LNCAP (cell line): ENCODE data around the gene CNTFR.

ENCODE experiments used
- TF ChIP-seq, protein P1 (sequence below): fragments of 450-650 bp; IDR thresholded peaks from 2 replicates; pipeline ENCODE4 v1.5.1; 2017; ENCODE audit warnings: mild to moderate bottlenecking

CNTFR gene

DNA sequence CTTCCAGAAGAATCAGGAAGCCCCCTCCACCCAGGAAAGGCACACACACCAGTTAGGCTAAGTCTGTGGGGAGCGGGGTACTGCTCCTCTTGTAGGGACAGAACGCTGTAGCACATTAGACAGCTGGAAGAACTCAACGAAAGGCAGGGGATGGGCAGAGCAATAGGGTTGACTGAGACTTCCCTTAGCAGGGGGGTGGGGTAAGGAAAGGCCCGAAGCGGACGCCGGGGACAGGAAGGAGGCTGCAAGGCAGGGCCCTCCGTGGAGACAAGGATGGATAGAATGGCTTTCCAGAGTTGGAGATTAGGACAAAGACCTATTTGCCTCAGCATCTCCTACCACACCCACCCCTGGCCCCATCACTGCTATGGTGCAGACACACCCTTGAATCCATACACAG is 14.3 kb downstream of the CNTFR start:
- TF ChIP-seq, protein P1, sequence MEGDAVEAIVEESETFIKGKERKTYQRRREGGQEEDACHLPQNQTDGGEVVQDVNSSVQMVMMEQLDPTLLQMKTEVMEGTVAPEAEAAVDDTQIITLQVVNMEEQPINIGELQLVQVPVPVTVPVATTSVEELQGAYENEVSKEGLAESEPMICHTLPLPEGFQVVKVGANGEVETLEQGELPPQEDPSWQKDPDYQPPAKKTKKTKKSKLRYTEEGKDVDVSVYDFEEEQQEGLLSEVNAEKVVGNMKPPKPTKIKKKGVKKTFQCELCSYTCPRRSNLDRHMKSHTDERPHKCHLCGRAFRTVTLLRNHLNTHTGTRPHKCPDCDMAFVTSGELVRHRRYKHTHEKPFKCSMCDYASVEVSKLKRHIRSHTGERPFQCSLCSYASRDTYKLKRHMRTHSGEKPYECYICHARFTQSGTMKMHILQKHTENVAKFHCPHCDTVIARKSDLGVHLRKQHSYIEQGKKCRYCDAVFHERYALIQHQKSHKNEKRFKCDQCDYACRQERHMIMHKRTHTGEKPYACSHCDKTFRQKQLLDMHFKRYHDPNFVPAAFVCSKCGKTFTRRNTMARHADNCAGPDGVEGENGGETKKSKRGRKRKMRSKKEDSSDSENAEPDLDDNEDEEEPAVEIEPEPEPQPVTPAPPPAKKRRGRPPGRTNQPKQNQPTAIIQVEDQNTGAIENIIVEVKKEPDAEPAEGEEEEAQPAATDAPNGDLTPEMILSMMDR: no peak

DNA sequence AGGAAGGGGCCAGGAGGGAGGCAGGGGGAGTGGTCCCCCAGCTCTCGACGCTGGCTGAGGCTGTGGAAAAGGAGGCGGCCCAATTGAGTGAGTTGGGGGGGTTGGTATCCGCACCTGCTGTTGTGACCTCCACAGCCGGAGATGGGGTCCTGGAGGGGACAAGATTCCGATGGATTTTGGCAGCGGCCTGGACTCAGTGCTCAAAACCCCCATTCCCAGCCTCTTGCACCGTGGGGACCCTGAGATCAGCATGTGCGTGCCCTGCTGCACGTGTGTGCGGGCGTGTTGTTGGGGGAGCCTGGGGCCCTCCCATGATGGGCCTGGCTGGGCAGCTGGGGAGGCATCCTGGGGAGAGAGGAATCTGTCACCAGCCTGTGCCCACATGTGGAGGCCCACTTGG is 15.0 kb downstream of the CNTFR start:
- TF ChIP-seq, protein P1: no peak

DNA sequence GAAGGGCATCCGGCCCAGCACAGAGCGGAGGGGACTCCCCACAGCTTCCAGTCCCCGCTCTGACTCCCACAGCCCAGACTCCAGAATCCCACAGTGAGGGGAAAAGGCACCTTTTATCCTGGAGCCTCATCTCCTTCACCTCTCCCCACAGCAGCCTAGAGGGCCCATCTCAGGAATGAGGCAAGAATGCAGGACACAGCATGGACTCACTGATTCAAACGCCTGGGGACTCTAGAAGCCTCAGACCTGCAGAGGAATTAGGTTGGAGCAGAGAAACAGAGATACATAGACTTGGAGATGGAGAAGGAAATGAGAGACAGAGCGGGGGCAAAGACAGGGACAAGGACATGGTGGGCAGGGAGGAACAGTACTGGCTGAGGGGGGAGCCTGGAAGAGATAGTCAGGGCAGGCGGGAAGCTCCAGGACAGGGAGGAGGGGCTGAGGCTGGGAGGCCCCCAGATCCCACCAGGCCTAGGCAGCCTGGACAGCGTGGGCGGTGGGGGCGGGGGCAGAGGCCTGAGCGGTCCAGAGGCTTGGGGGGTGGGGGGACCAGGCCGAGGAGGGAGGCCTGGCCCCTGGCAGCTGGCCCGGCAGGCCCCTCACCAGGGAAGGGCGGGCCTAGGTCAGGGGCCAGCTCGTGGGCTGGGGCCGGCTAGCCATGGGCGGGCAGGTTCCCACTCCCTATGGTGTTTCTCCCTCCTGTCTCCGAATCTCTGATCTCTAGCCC is 15.8 kb downstream of the CNTFR start:
- TF ChIP-seq, protein P1: no peak

DNA sequence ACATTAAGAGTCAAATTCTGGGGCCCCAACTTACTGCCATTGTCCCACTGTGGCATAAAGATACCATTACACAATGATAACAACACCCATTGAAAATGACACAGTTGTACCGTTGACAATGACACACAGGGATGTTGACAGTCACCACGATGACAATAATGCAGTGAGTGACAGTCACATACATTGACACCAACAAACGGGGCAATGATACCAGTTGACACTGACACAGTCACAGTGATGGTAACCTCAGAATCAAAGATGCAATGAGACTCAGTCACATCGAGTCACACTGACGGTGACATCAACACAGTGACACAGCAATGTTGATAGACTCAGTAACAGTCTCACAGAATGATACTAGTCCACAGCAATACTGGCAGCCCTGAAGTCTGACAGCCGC is 16.9 kb downstream of the CNTFR start:
- TF ChIP-seq, protein P1: no peak

DNA sequence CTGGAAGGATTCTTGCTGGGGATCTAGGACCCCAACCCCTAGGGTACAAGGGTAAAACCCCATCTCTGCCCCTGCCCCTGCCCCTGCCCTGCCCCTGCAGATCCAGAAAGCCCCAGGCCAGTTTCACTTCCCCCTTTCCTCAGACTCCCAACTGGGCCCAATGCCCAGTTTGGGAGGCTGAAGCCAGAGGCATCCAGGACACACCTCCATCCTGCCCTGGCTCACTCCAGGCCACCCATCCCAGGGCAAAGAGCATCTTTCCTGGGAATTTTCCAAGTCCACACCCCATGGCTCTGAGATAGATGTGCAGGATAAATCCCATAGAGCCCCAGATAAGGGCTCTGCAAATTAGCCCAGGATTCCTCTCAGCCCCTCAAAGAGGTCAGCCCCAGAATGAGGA is 17.4 kb downstream of the CNTFR start:
- TF ChIP-seq, protein P1: no peak

DNA sequence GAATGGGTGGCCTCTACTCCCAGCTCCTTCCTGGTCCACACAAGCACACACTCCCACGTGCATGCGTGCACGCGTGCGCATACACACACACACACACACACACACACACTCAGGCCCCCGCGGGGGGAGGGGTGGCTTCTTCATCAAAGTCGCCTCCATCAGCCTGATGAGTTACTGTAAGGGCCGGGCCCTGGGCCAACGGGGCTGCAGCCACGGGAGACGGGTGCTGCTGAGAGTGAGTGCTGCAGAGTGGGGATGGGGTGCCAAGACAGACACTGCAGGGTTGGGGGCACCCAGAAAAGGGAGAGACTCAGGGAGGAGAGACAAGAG is 18.1 kb downstream of the CNTFR start:
- TF ChIP-seq, protein P1: no peak

DNA sequence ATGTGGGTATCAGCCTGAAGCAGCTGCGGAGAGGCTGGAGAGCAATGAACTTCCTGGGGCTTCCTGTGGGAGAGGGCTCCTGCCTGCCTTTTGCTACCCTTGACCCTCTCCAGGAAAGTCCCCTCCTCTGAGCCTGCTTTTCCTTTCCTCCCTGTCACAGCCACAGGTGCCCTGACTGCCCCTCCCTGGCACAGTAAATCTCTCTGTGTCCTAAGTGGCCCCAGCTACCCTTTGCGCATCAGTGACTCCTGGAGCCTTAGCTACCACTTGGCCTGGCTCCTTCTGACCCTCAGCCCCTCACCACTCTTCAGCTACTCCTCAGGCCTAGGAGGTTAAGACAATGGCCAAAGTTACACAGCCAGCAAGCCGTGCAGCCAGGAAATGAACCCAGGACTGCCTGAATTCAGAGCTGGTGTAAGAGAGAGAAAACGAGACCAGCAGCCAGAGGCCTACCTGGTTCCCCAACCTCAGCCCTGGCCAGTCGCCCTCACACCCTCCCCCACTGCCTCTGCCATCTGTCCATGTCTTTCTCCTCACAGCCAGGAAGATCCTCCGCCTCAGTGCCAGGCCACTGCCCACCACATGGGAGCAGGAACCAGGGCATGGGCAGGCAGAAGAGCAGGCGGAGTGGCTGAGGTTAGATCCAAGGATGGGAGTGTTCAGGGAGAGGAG is 18.6 kb downstream of the CNTFR start:
- TF ChIP-seq, protein P1: no peak
